GM12878 (cell line): ENCODE data around the gene COL9A3. TPM values are rescaled to one million over a fixed set of nuclear protein-coding genes. Genes with fewer than 3 reads are reported as not detected.

Experiments used
- ATAC-seq: fragments of 200-7000 bp; cut with Tn5 transposase; 3 replicates; pipeline ENCODE4 v1.9.1; 2020; ENCODE audit warnings: mild to moderate bottlenecking, moderate library complexity
- BruUV-seq: library from RNA; stranded (reverse); fragments of 400-500 nt; replicated peaks from 2 replicates; lab custom pipeline; 2021; lab: Mats Ljungman, UMichigan
- CTCF ChIA-PET: fragments of 300-600 bp; sonication (Branson Sonifier 250); formaldehyde crosslinking; extraction: SDS; loops from one replicate; lab custom pipeline; 2021; ENCODE audit warnings: inconsistent platforms; lab: Yijun Ruan, JAX
- POLR2A ChIA-PET: fragments of 350-600 bp; formaldehyde crosslinking; extraction: SDS; loops from one replicate; lab custom pipeline; 2021; ENCODE audit warnings: inconsistent platforms; lab: Charles Lee
- RAD21 ChIA-PET: fragments of 300-600 bp; sonication (Branson Sonifier 250); formaldehyde crosslinking; loops from one replicate; lab custom pipeline; 2023; ENCODE audit warnings: antibody characterized with exemption; ENCODE audit not compliant: unreplicated experiment; lab: Charles Lee
- SMC1A ChIA-PET: fragments of 300-600 bp; sonication (Branson Sonifier 250); formaldehyde crosslinking; loops from one replicate; lab custom pipeline; 2023; ENCODE audit not compliant: unreplicated experiment, uncharacterized antibody; lab: Charles Lee
- DNase-seq: peaks from one replicate; pipeline ENCODE4 v3.0.0-alpha.2; 2011; ENCODE audit warnings: low read depth, low spot score
- FAIRE-seq: peaks from 3 replicates; lab custom pipeline; 2011; peaks lifted over from hg19 to GRCh38; lab: Jason Lieb, UNC
- H2AFZ ChIP-seq: 2 replicates; pipeline ENCODE4 v1.6.0; 2011; ENCODE audit warnings: low read depth, low read length, control low read depth; ENCODE audit not compliant: control insufficient read depth
- H3K27ac ChIP-seq: 2 replicates; pipeline ENCODE4 v1.5.1; 2011; ENCODE audit warnings: control low read depth; ENCODE audit not compliant: control insufficient read depth, insufficient read depth
- H3K27me3 ChIP-seq, 2 experiments: replicated peaks in 1 of 2; 2 replicates each; pipeline versions ENCODE4 v1.6.0 to v1.6.1; 2011; ENCODE audit warnings: low read length in 1 of 2; ENCODE audit not compliant: control insufficient read depth in 2 of 2, insufficient read depth in 2 of 2
- H3K36me3 ChIP-seq, 2 experiments: 2 replicates each; pipeline ENCODE4 v1.5.1; 2011; ENCODE audit warnings: low read length in 1 of 2; ENCODE audit not compliant: control insufficient read depth in 2 of 2, insufficient read depth in 2 of 2
- H3K4me1 ChIP-seq: 2 replicates; pipeline ENCODE4 v1.6.1; 2011; ENCODE audit warnings: mild to moderate bottlenecking, low read length, moderate library complexity, mixed read lengths; ENCODE audit not compliant: control insufficient read depth, insufficient read depth
- H3K4me2 ChIP-seq: 2 replicates; pipeline ENCODE4 v1.6.0; 2011; ENCODE audit warnings: control low read depth; ENCODE audit not compliant: control insufficient read depth, insufficient read depth
- H3K4me3 ChIP-seq: fragments of 200-600 bp; sonication (generic); 2 replicates; pipeline ENCODE4 v1.5.1; 2016
- H3K79me2 ChIP-seq: 2 replicates; pipeline ENCODE4 v1.6.0; 2011; ENCODE audit warnings: low read length; ENCODE audit not compliant: control insufficient read depth, insufficient read depth
- H3K9ac ChIP-seq: 2 replicates; pipeline ENCODE4 v1.8.0; 2011; ENCODE audit warnings: low read length, control low read depth, mixed read lengths; ENCODE audit not compliant: control insufficient read depth, insufficient read depth
- H3K9me3 ChIP-seq: replicated peaks from 3 replicates; pipeline ENCODE4 v1.5.1; 2011; ENCODE audit warnings: mild to moderate bottlenecking, low read length; ENCODE audit not compliant: control insufficient read depth, insufficient read depth
- H4K20me1 ChIP-seq: 2 replicates; pipeline ENCODE4 v1.6.0; 2011; ENCODE audit not compliant: control insufficient read depth, insufficient read depth
- CEBPB ChIP-seq, 2 experiments: fragments of 150-350 bp in 1 of 2; IDR thresholded peaks; 2 replicates each; pipeline ENCODE4 v1.6.1; 2012 to 2014; ENCODE audit warnings: low read depth in 2 of 2, low read length in 2 of 2, borderline replicate concordance in 1 of 2, inconsistent platforms in 1 of 2
- GABPA ChIP-seq: IDR thresholded peaks from 2 replicates; pipeline ENCODE4 v1.6.1; 2014; ENCODE audit warnings: antibody characterized with exemption, low read depth, mild to moderate bottlenecking, inconsistent platforms
- IKZF2 ChIP-seq, 2 experiments: fragments of 450-650 bp; IDR thresholded peaks; 2 replicates each; pipeline ENCODE4 v1.6.1; 2017; ENCODE audit warnings: mild to moderate bottlenecking in 2 of 2, moderate library complexity in 2 of 2
- MTA3 ChIP-seq: IDR thresholded peaks from 2 replicates; pipeline ENCODE4 v1.6.1; 2012; ENCODE audit warnings: low read length, inconsistent platforms, borderline replicate concordance
- NFIC ChIP-seq: IDR thresholded peaks from 2 replicates; pipeline ENCODE4 v1.6.1; 2012; ENCODE audit warnings: low read depth, mild to moderate bottlenecking, inconsistent platforms, low read length, moderate library complexity
- NR2C1 ChIP-seq: fragments of 450-650 bp; IDR thresholded peaks from 2 replicates; pipeline ENCODE4 v1.6.1; 2017; ENCODE audit warnings: antibody characterized with exemption, mild to moderate bottlenecking, moderate library complexity
- RCOR1 ChIP-seq: conservative IDR thresholded peaks from 2 replicates; pipeline ENCODE4 v1.6.1; 2012; ENCODE audit warnings: low read depth, low read length, improper control_type of control experiment
- SPI1 ChIP-seq: IDR thresholded peaks from 2 replicates; pipeline ENCODE4 v1.6.1; 2011; ENCODE audit warnings: low read depth, mild to moderate bottlenecking, low read length, moderate library complexity, borderline replicate concordance; ENCODE audit not compliant: insufficient read depth
- WGBS: methylation state at CpG from one replicate; pipeline ENCODE4 v1.1.6; 2016; ENCODE audit warnings: low lambda C conversion rate; ENCODE audit not compliant: insufficient replicate concordance, insufficient coverage; ENCODE audit errors: missing lambda C conversion rate; 5-methylcytosine and 5-hydroxymethylcytosine counted together
- in situ Hi-C: fragments of 300-500 bp; cut with MboI; formaldehyde crosslinking; loops from 9 replicates; pipeline ENCODE4 v1.14.3; 2018; ENCODE audit warnings: mixed read lengths
- intact Hi-C: fragments of 100-400 bp; cut with micrococcal nuclease; formaldehyde crosslinking; loops from one replicate; pipeline ENCODE4 v1.14.2; 2022; ENCODE audit not compliant: unreplicated experiment
- polyA plus RNA-seq, 11 experiments: library from polyadenylated mRNA; depleted of rRNA in 4 of 11; unstranded in 6 of 11; stranded (reverse) in 5 of 11; fragments of >200 nt; fragmentation: Nextera tagmentation in 4 of 11; fragmentation: Illumina TruSeq in 1 of 11; extraction: Ambion mirVana in 4 of 11; extraction: Trizol in 1 of 11; gene quantifications; 1 replicate in 1 of 11; 2 replicates in 10 of 11; pipeline versions ENCODE4 v1.2.1 to v1.2.3, GENCODE V29; 2011 to 2016; ENCODE audit warnings: inconsistent platforms in 2 of 11, missing spikeins in 2 of 11, low read depth in 1 of 11
- total RNA-seq, 4 experiments: library from RNA; depleted of rRNA in 3 of 4; stranded (reverse); fragments of >200 nt in 3 of 4; fragmentation: Illumina TruSeq in 1 of 4; extraction: Trizol in 1 of 4; gene quantifications; 2 replicates each; pipeline versions ENCODE4 v1.2.1 to v1.2.3, GENCODE V29; 2013 to 2021
- TF ChIP-seq, protein P1 (sequence below): fragments of 450-650 bp; conservative IDR thresholded peaks from 2 replicates; pipeline ENCODE4 v1.6.1; 2017; ENCODE audit warnings: mild to moderate bottlenecking, moderate library complexity
- TF ChIP-seq, protein P2 (sequence below): fragments of 450-650 bp; IDR thresholded peaks from 2 replicates; pipeline ENCODE4 v1.6.1; 2017; ENCODE audit warnings: mild to moderate bottlenecking, moderate library complexity
- TF ChIP-seq, protein P3 (sequence below): IDR thresholded peaks from 2 replicates; pipeline ENCODE4 v1.6.1; 2012; ENCODE audit warnings: mild to moderate bottlenecking, low read depth, low read length

COL9A3 gene
- total and polyA plus RNA-seq, 10 of the 15 experiments (the other 5 are each of a cell fraction or from before 2014, with no cell fraction given) = 0.09 to 1.7 (median 0.63) TPM; not detected in 1

DNA sequence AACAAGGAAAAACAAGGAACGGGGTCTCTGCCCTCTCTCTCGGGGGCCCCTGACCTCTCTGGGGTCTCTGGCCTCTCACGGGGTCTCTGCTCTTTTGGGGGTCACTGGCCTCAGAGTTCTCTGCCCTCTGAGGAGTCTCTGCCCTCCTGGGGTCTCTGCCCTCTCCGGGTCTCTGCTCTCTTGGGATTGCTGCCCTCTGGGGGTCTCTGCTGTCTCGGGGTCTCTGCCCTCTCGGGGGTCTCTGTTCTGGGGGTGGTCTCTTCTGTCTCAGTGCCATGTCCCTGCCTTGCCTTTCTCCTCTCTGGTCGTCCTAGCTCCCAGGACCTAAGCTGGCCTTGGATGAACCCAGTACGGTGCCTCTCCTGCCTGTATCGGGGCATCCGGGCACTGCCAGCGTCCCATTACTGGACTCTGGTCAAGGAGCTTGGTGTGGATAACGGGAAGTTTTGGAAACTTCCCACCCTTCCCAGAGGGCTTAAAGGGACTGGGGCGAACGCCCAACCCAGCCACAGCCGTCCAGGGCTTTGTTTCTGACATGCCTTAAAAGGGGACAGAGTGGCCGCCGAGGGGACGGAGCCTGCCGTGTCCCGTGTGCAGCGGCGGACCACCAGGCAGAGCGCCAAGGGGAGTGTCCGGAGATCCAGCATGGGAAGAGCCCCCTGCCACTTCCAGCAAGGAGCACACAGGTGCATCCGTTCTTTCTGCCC, 45.3 kb upstream of the COL9A3 start:
- no peak overlapping the region for H3K4me2 ChIP-seq
- intact Hi-C loops (no loop called here), in situ Hi-C loops (no loop called here)
- FAIRE-seq (no peak), DNase-seq (no peak), ATAC-seq (no peak)
- H3K27me3 ChIP-seq = no peaks in the 10 kb centered on the region; a peak in 2 of 4 replicates
- TF ChIP-seq NFIC (no peak), SPI1 (no peak), CEBPB (IDR thresholded peaks at IDR 0.05; ENCODE audit: borderline replicate concordance in 1 of 2, low read depth in 2 of 2, low read length in 2 of 2) (no peak), GABPA (no peak), RCOR1 (no peak), IKZF2 (IDR thresholded peaks at IDR 0.05) (no peak), MTA3 (no peak), NR2C1 (no peak)
- TF ChIP-seq, protein P1, sequence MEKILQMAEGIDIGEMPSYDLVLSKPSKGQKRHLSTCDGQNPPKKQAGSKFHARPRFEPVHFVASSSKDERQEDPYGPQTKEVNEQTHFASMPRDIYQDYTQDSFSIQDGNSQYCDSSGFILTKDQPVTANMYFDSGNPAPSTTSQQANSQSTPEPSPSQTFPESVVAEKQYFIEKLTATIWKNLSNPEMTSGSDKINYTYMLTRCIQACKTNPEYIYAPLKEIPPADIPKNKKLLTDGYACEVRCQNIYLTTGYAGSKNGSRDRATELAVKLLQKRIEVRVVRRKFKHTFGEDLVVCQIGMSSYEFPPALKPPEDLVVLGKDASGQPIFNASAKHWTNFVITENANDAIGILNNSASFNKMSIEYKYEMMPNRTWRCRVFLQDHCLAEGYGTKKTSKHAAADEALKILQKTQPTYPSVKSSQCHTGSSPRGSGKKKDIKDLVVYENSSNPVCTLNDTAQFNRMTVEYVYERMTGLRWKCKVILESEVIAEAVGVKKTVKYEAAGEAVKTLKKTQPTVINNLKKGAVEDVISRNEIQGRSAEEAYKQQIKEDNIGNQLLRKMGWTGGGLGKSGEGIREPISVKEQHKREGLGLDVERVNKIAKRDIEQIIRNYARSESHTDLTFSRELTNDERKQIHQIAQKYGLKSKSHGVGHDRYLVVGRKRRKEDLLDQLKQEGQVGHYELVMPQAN = no peak
- TF ChIP-seq, protein P2, sequence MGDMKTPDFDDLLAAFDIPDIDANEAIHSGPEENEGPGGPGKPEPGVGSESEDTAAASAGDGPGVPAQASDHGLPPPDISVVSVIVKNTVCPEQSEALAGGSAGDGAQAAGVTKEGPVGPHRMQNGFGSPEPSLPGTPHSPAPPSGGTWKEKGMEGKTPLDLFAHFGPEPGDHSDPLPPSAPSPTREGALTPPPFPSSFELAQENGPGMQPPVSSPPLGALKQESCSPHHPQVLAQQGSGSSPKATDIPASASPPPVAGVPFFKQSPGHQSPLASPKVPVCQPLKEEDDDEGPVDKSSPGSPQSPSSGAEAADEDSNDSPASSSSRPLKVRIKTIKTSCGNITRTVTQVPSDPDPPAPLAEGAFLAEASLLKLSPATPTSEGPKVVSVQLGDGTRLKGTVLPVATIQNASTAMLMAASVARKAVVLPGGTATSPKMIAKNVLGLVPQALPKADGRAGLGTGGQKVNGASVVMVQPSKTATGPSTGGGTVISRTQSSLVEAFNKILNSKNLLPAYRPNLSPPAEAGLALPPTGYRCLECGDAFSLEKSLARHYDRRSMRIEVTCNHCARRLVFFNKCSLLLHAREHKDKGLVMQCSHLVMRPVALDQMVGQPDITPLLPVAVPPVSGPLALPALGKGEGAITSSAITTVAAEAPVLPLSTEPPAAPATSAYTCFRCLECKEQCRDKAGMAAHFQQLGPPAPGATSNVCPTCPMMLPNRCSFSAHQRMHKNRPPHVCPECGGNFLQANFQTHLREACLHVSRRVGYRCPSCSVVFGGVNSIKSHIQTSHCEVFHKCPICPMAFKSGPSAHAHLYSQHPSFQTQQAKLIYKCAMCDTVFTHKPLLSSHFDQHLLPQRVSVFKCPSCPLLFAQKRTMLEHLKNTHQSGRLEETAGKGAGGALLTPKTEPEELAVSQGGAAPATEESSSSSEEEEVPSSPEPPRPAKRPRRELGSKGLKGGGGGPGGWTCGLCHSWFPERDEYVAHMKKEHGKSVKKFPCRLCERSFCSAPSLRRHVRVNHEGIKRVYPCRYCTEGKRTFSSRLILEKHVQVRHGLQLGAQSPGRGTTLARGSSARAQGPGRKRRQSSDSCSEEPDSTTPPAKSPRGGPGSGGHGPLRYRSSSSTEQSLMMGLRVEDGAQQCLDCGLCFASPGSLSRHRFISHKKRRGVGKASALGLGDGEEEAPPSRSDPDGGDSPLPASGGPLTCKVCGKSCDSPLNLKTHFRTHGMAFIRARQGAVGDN = no peak
- TF ChIP-seq, protein P3, sequence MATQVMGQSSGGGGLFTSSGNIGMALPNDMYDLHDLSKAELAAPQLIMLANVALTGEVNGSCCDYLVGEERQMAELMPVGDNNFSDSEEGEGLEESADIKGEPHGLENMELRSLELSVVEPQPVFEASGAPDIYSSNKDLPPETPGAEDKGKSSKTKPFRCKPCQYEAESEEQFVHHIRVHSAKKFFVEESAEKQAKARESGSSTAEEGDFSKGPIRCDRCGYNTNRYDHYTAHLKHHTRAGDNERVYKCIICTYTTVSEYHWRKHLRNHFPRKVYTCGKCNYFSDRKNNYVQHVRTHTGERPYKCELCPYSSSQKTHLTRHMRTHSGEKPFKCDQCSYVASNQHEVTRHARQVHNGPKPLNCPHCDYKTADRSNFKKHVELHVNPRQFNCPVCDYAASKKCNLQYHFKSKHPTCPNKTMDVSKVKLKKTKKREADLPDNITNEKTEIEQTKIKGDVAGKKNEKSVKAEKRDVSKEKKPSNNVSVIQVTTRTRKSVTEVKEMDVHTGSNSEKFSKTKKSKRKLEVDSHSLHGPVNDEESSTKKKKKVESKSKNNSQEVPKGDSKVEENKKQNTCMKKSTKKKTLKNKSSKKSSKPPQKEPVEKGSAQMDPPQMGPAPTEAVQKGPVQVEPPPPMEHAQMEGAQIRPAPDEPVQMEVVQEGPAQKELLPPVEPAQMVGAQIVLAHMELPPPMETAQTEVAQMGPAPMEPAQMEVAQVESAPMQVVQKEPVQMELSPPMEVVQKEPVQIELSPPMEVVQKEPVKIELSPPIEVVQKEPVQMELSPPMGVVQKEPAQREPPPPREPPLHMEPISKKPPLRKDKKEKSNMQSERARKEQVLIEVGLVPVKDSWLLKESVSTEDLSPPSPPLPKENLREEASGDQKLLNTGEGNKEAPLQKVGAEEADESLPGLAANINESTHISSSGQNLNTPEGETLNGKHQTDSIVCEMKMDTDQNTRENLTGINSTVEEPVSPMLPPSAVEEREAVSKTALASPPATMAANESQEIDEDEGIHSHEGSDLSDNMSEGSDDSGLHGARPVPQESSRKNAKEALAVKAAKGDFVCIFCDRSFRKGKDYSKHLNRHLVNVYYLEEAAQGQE = no peak
- H3K9ac ChIP-seq = no peak overlapping the region
- POLR2A ChIA-PET = no interaction called here
- BruUV-seq = no TSS peak
- H2AFZ ChIP-seq = no peak overlapping the region
- no peak overlapping the region for H3K4me3 ChIP-seq
- peaks cover 3% of the 10 kb centered on the region for H3K4me1 ChIP-seq
- H3K79me2 ChIP-seq = no peaks in the 10 kb centered on the region
- 42% methylated on average over 25 of the region's 25 CpGs for WGBS
- H3K9me3 ChIP-seq = no peaks in the 10 kb centered on the region
- RAD21 ChIA-PET = no interaction called here
- SMC1A ChIA-PET = no interaction called here
- H3K27ac ChIP-seq = no peak overlapping the region
- CTCF ChIA-PET = no interaction called here
- H3K36me3 ChIP-seq = no peaks in the 10 kb centered on the region
- H4K20me1 ChIP-seq = no peaks in the 10 kb centered on the region
